Measurements from ENCODE around the gene FANCC.

Gene FANCC, protein sequence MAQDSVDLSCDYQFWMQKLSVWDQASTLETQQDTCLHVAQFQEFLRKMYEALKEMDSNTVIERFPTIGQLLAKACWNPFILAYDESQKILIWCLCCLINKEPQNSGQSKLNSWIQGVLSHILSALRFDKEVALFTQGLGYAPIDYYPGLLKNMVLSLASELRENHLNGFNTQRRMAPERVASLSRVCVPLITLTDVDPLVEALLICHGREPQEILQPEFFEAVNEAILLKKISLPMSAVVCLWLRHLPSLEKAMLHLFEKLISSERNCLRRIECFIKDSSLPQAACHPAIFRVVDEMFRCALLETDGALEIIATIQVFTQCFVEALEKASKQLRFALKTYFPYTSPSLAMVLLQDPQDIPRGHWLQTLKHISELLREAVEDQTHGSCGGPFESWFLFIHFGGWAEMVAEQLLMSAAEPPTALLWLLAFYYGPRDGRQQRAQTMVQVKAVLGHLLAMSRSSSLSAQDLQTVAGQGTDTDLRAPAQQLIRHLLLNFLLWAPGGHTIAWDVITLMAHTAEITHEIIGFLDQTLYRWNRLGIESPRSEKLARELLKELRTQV

GRCh38 chr9:95317119-95317892 is at the start of gene FANCC:
FANCC (minus strand) TSS chr9:95317709; CDS start chr9:95249291, 68,418 bp downstream.
- peak; percentile 91 for DNase-seq

DNA sequence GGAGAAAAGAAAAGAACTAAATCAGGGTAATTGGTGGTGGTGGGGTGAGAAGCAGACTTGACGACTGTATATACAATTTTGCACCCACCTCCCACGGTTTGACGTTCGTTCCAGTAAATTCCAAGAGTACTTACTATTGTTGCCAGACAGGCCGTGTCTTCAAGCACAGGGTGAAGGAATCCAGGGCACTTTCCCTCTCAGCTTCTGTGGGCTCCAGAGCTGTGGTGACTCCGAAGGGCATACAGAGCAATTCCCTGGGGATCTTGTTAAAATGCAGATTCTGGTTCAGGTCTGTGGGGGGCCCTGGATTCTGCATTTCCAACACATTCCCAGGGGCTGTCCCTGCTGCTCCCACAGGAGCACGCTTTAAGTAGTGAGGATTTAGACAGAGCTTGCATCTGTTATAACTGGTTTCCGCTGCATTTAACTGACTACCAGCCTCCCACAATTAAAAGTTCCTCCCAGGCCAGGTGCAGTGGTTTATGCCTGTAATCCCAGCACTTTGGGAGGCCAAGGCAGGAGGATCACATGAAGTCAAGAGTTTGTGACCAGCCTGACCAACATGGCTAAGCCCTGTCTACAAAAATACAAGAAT is 49.3 kb upstream of the FANCC start:
- no peak for DNase-seq

DNA sequence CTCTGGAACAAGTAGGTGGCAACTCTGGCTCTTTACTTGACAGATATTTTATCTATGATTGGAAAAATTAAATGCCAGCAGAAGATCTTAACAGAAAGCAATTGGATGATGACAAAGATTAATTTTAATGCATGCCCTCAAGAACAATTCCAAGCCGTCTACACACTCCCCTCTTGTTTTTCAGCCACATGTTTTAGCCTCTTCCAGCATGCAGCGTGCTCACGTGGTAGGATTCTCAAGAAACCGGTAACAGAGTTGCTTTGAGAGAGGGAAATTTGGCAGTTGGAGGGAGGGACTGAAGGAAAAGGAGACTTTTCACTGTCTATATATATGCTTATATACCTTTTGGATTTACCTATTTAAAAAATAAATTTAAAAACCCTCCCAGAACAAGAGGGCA is 48.3 kb upstream of the FANCC start:
- no peak for DNase-seq

GRCh38 chr9:95363051-95363841 is 45.7 kb upstream of the FANCC start:
- DNase-seq, result no peak

DNA sequence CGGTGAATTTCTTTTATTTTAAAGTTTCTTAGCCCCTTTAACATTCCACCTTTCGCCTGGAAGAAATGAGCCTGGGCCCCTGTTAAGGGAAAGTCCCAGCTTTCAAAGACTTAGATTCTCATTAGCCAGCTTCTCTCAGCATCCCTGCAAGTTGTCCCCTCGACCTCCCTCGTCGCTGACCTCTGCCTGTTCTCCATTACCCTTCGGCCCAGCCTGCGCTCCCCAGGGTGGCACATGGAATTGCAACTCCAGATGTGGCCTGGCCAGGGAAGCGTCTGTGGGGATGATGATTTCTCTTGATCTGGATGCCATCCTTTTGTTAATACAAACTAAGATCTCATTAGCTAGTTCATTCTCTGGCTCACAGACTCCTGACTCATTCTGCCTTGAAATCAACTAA is 43.4 kb upstream of the FANCC start:
- DNase-seq, result no peak

DNA sequence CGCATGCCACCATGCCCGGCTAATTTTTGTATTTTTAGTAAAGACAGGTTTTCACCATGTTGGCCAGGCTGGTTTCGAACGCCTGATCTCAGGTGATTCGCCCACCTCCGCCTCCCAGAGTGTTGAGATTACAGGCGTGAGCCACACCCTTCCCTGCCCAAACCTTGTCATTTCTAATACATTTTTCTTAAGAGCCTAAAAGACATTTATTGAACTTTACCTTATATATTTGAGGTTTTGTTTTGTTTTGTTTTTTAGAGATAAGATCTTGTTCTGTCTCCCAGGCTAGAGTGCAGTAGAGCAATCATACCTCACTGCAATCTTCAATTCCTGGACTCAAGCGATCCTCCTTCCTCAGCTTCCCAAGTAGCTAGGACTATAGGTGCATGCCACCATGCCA is 39.8 kb upstream of the FANCC start:
- no peak for DNase-seq

DNA sequence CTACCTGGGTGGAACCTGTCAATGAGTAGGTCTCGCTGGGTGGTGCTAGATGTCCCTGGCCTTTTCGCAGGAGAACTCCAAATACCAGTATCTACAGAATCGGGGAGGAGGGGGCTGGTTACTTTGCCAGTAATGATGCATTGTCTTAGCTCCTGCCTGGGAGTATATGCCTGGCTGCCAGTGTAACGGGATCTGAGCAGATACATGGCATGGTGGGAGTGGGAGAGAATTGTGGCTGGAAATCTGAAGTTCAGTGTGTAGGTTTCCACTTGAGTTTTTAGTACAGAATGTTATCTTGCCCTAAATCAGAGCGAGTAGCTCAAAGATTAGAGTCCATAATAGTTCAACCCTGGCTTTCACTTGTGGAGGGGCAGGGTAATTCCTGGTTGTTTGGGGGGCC is 38.0 kb upstream of the FANCC start:
- DNase-seq, result no peak

- DNase-seq, result no peak
Measured at GRCh38 chr9:95351051-95351450, 33.5 kb upstream of the FANCC start.

- no peak for DNase-seq
Measured at GRCh38 chr9:95350266-95350665, 32.8 kb upstream of the FANCC start.

DNA sequence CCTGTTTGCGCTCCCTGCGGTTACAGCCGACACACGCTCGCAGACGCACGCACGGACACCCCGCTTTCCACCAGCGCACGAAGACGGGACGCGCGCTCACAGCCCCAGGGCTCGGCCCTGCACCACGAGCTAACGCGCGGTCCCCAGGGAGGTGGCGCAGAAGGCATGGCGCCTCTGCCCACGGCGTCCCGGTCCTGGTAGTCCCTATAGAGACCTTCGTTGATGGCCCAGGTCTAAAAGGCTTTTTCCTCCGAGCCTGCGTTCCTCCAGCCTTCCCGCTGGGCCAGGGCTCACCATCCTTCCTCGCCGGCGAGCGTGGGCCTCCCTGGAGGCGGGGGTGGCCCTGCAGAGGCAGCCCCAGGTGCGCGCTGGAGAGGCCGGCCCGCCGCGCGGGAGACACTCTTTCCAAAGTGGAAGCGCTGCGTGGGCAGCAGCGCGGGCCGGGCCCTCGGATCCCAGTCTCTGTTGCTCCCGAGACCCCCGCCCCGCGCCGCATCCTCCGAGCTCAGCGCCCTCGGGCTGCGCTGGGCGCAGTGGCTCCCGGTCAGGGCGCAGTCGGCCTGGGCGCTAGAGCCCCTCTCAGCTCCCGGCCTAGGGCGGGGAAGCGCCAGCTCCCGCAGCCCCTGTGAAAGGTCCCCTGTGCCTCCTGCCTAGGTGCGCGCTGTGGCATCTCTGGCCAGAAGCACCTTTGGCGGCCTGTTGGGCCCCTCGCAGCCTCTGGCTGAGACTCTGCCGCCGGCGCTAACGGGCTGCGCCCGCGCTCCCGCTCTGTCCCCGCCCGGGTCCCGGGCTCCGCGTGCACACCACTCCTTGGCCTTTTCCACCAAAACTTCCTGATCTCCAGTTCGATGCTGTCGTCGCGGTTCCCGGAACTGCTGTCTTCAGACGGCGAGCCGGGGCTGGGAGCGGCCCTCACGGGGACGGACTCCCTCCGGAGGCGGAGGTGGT is 31.9 kb upstream of the FANCC start:
- no peak for DNase-seq

GRCh38 chr9:95346021-95346420 is 28.5 kb upstream of the FANCC start:
- DNase-seq, result no peak

- DNase-seq, result no peak
Measured at GRCh38 chr9:95344735-95345325, 27.3 kb upstream of the FANCC start.

GRCh38 chr9:95343725-95344287 is 26.3 kb upstream of the FANCC start:
- peak; percentile 48 for DNase-seq

- DNase-seq, result no peak
Measured at GRCh38 chr9:95342571-95342970, 25.1 kb upstream of the FANCC start.

DNA sequence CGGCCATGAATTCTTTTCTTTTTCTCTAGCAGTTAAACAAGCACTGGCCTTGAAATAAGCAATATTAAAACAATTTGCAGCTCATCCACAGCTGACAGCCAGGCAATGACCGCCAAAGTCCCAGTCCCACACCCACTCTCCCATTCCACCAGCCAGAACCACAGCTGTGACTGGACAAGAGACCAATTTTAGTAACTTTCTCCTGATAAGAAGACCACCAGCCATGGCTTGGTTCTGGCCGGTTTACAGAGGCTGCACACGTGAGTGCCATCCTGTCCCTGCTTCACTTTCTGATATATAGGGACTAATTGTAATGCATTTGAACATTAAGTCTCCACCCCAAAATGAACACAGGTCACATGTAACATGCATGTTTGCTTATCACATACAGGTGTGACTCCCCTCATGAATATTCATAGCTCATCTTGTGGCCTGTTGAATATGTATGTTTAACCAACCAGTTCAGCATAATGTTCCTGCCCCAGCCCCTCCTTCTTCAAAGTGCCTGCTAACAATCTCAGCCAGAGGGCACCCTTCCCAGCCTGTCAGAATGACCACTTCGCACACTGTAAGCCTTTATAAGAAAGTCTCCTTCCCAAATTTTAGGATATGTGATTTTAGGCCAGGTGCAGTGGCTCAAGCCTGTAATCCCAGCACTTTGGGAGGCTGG is 23.9 kb upstream of the FANCC start:
- DNase-seq, result no peak

DNA sequence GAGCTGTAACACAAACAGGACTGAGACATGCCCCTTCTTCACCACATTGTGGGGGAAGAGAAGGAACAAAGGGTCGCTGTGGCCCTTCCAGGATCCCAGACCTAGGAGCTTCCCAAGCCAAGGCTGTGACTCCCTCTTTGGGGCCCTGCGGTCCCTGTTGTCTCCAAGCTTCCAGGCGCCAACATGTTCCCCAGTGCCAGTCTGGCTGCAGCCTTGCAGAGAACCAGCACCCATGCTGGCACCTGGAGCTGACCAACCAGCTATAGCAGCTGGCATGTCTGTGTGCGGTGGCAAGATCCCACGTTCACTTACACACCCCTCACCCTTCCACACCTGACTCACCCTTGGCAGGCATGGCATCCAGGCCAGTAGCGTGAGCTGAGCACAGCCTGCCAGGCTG is 20.7 kb upstream of the FANCC start:
- DNase-seq, result no peak

DNA sequence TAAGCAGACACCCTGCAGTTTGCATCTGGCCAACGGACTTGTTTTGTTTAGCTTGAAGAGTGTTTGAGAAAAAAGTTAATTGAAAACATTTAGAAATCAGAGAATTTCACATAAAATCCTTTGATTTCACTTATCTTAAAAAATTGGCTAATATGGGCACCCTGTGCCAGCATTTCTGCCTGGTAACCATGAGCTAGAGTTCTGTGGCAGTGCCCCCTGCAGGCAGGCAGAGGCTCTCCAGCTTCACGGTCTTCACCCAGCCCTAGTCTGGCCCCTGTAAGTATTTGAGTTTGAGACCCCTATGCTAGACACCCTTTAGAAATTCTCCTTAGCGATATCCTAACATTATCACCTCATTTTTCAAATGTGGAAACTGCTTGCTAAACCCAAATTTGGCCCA is 18.8 kb upstream of the FANCC start:
- peak; percentile 17 for DNase-seq

DNA sequence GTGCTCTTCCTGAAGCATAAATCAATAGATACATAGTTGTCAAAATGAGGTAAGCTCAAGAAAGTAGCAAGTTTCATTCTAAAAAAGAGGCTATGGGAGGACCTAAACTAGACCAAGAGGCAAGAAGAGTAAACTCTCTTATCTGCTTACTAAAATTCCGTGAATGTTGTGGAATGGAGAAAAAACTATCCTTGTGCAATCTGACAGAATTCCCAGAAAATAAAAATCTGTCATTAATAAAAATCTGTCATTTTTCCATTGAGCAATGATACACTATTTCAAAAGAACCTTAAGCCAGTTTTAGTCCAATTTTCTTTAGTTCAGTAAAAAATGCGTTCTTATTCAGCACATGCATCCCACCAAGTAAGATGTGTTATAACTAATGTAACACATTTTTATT is 15.9 kb upstream of the FANCC start:
- DNase-seq, result no peak

DNA sequence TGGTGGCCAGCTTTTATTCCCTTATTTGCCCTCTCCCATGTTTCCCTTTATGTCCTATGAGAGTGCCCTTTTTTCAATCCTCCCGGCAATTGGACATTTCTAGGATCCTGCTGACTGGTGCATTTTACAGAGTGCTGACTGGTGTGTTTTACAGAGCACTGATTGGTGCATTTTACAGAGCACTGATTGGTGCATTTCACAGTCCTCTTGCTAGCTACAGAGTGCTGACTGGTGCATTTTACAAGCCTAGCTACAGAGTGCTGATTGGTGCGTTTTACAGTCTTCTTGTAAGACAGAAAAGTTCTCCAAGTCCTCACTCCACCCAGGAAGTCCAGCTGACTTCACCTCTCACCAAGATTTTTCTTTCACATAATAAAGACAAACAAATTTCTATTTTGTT is 15.4 kb upstream of the FANCC start:
- no peak for DNase-seq

GRCh38 chr9:95330720-95331404 is 13.4 kb upstream of the FANCC start:
- DNase-seq, result no peak
